ENCODE data around the gene ARNT2. TPM values are rescaled to one million over a fixed set of nuclear protein-coding genes. Genes with fewer than 3 reads are reported as not detected.

Gene ARNT2
- total and polyA plus RNA-seq, 3 experiments from 2014 or later, result 0.11 to 0.13 TPM; not detected in 1

- Mint-ChIP-seq H3K9me3 (peaks cover 8 to 17% (median 14%) of the 10 kb centered on the region in 5 donors), H3K36me3 (no peaks in the 10 kb centered on the region), H3K4me1 (no peaks in the 10 kb centered on the region), H3K4me3 (no peak overlapping the region), H3K27me3 (peaks cover 2 to 15% of the 10 kb centered on the region in 2 donors), H3K27ac (no peak overlapping the region)
- Histone ChIP-seq H3K4me1 (ENCODE audit: insufficient read depth, low read length) (no peaks in the 10 kb centered on the region), H3K36me3 (ENCODE audit: insufficient read depth, low read length) (no peaks in the 10 kb centered on the region), H3K9me3 (ENCODE audit: low read length) (no peaks in the 10 kb centered on the region), H3K27ac (ENCODE audit: low read depth, low read length) (no peak overlapping the region), H3K4me3 (ENCODE audit: low read length) (no peak overlapping the region), H3K27me3 (ENCODE audit: insufficient read depth, low read length, poor library complexity, severe bottlenecking) (no peaks in the 10 kb centered on the region)
- ChIA-PET POLR2A (no interaction called here), CTCF (no interaction called here)
- no peak for DNase-seq
These were observed 222.5 kb downstream of the ARNT2 start for GRCh38 chr15:80626643-80627120.

- Histone ChIP-seq H3K4me1 (ENCODE audit: insufficient read depth, low read length) (no peaks in the 10 kb centered on the region), H3K36me3 (ENCODE audit: insufficient read depth, low read length) (no peaks in the 10 kb centered on the region), H3K9me3 (ENCODE audit: low read length) (no peaks in the 10 kb centered on the region), H3K4me3 (ENCODE audit: low read length) (no peak overlapping the region), H3K27ac (ENCODE audit: low read depth, low read length) (no peak overlapping the region), H3K27me3 (ENCODE audit: insufficient read depth, low read length, poor library complexity, severe bottlenecking) (no peaks in the 10 kb centered on the region)
- Mint-ChIP-seq H3K27me3 (peaks cover 0 to 18% of the 10 kb centered on the region in 2 donors), H3K27ac (no peak overlapping the region), H3K9me3 (no peaks in the 10 kb centered on the region), H3K4me3 (no peak overlapping the region), H3K4me1 (no peaks in the 10 kb centered on the region), H3K36me3 (no peaks in the 10 kb centered on the region)
- no peak for DNase-seq
- ChIA-PET CTCF (interaction anchor here (1.0 kb wide), 1 partner anchor 8 kb away, joined by 3 read pairs; no protein-coding TSS in a partner anchor), POLR2A (no interaction called here)
These were observed 225.2 kb downstream of the ARNT2 start for GRCh38 chr15:80629355-80629754.

GRCh38 chr15:80630981-80631380 lies 226.8 kb downstream of the ARNT2 start:
- H3K36me3 Mint-ChIP-seq, result no peaks in the 10 kb centered on the region
- Histone ChIP-seq H3K36me3 (ENCODE audit: insufficient read depth, low read length) (no peaks in the 10 kb centered on the region), H3K9me3 (ENCODE audit: low read length) (no peaks in the 10 kb centered on the region), H3K27ac (ENCODE audit: low read depth, low read length) (no peak overlapping the region), H3K4me1 (ENCODE audit: insufficient read depth, low read length) (no peaks in the 10 kb centered on the region), H3K4me3 (ENCODE audit: low read length) (no peak overlapping the region), H3K27me3 (ENCODE audit: insufficient read depth, low read length, poor library complexity, severe bottlenecking) (no peaks in the 10 kb centered on the region)
- H3K27me3 Mint-ChIP-seq, result peaks cover 5 to 27% of the 10 kb centered on the region in 2 donors
- H3K4me1 Mint-ChIP-seq, result no peaks in the 10 kb centered on the region
- H3K9me3 Mint-ChIP-seq, result no peaks in the 10 kb centered on the region
- no peak overlapping the region for H3K27ac Mint-ChIP-seq
- POLR2A ChIA-PET, result no interaction called here
- CTCF ChIA-PET, result no interaction called here
- no peak overlapping the region for H3K4me3 Mint-ChIP-seq
- DNase-seq, result no peak

GRCh38 chr15:80633221-80633620 lies 229.0 kb downstream of the ARNT2 start:
- ChIA-PET POLR2A (no interaction called here), CTCF (no interaction called here)
- Histone ChIP-seq H3K27me3 (ENCODE audit: insufficient read depth, low read length, poor library complexity, severe bottlenecking) (no peaks in the 10 kb centered on the region), H3K36me3 (ENCODE audit: insufficient read depth, low read length) (no peaks in the 10 kb centered on the region), H3K9me3 (ENCODE audit: low read length) (no peaks in the 10 kb centered on the region), H3K4me1 (ENCODE audit: insufficient read depth, low read length) (no peaks in the 10 kb centered on the region), H3K4me3 (ENCODE audit: low read length) (no peak overlapping the region), H3K27ac (ENCODE audit: low read depth, low read length) (no peak overlapping the region)
- Mint-ChIP-seq H3K36me3 (no peaks in the 10 kb centered on the region), H3K27me3 (peaks cover 8 to 27% of the 10 kb centered on the region in 2 donors), H3K27ac (no peak overlapping the region), H3K4me1 (no peaks in the 10 kb centered on the region), H3K9me3 (no peaks in the 10 kb centered on the region), H3K4me3 (no peak overlapping the region)
- no peak for DNase-seq

- Histone ChIP-seq H3K4me3 (ENCODE audit: low read length) (no peak overlapping the region), H3K36me3 (ENCODE audit: insufficient read depth, low read length) (no peaks in the 10 kb centered on the region), H3K27ac (ENCODE audit: low read depth, low read length) (no peak overlapping the region), H3K27me3 (ENCODE audit: insufficient read depth, low read length, poor library complexity, severe bottlenecking) (no peaks in the 10 kb centered on the region), H3K9me3 (ENCODE audit: low read length) (no peaks in the 10 kb centered on the region), H3K4me1 (ENCODE audit: insufficient read depth, low read length) (no peaks in the 10 kb centered on the region)
- no peak overlapping the region for H3K4me3 Mint-ChIP-seq
- no peak overlapping the region for H3K27ac Mint-ChIP-seq
- DNase-seq, result no peak
- H3K4me1 Mint-ChIP-seq, result no peaks in the 10 kb centered on the region
- ChIA-PET POLR2A (no interaction called here), CTCF (no interaction called here)
- H3K27me3 Mint-ChIP-seq, result peaks cover 8 to 20% of the 10 kb centered on the region in 2 donors
- H3K36me3 Mint-ChIP-seq, result no peaks in the 10 kb centered on the region
- peaks cover 0 to 3% (median 0%) of the 10 kb centered on the region in 5 donors for H3K9me3 Mint-ChIP-seq
These were observed 231.8 kb downstream of the ARNT2 start for GRCh38 chr15:80635953-80636352.

GRCh38 chr15:80636675-80637074 lies 232.5 kb downstream of the ARNT2 start:
- Histone ChIP-seq H3K4me3 (ENCODE audit: low read length) (no peak overlapping the region), H3K27ac (ENCODE audit: low read depth, low read length) (no peak overlapping the region), H3K36me3 (ENCODE audit: insufficient read depth, low read length) (no peaks in the 10 kb centered on the region), H3K9me3 (ENCODE audit: low read length) (no peaks in the 10 kb centered on the region), H3K4me1 (ENCODE audit: insufficient read depth, low read length) (no peaks in the 10 kb centered on the region), H3K27me3 (ENCODE audit: insufficient read depth, low read length, poor library complexity, severe bottlenecking) (no peaks in the 10 kb centered on the region)
- Mint-ChIP-seq H3K27me3 (peaks cover 8 to 16% of the 10 kb centered on the region in 2 donors), H3K4me3 (no peak overlapping the region), H3K27ac (no peak overlapping the region), H3K36me3 (no peaks in the 10 kb centered on the region), H3K9me3 (peaks cover 0 to 3% (median 0%) of the 10 kb centered on the region in 5 donors), H3K4me1 (no peaks in the 10 kb centered on the region)
- ChIA-PET CTCF (no interaction called here), POLR2A (no interaction called here)
- DNase-seq, result no peak

GRCh38 chr15:80637747-80638146 lies 233.6 kb downstream of the ARNT2 start:
- no peak overlapping the region for H3K4me3 Mint-ChIP-seq
- POLR2A ChIA-PET, result no interaction called here
- H3K4me1 Mint-ChIP-seq, result no peaks in the 10 kb centered on the region
- H3K9me3 Mint-ChIP-seq, result peaks cover 0 to 3% (median 0%) of the 10 kb centered on the region in 5 donors
- no peaks in the 10 kb centered on the region for H3K36me3 Mint-ChIP-seq
- Histone ChIP-seq H3K4me3 (ENCODE audit: low read length) (no peak overlapping the region), H3K9me3 (ENCODE audit: low read length) (no peaks in the 10 kb centered on the region), H3K27me3 (ENCODE audit: insufficient read depth, low read length, poor library complexity, severe bottlenecking) (no peaks in the 10 kb centered on the region), H3K27ac (ENCODE audit: low read depth, low read length) (no peak overlapping the region), H3K36me3 (ENCODE audit: insufficient read depth, low read length) (no peaks in the 10 kb centered on the region), H3K4me1 (ENCODE audit: insufficient read depth, low read length) (no peaks in the 10 kb centered on the region)
- peaks cover 8 to 15% of the 10 kb centered on the region in 2 donors for H3K27me3 Mint-ChIP-seq
- DNase-seq, result no peak
- CTCF ChIA-PET, result no interaction called here
- H3K27ac Mint-ChIP-seq, result no peak overlapping the region

GRCh38 chr15:80638553-80639167 lies 234.5 kb downstream of the ARNT2 start:
- Histone ChIP-seq H3K4me3 (ENCODE audit: low read length) (no peak overlapping the region), H3K9me3 (ENCODE audit: low read length) (no peaks in the 10 kb centered on the region), H3K27me3 (ENCODE audit: insufficient read depth, low read length, poor library complexity, severe bottlenecking) (no peaks in the 10 kb centered on the region), H3K4me1 (ENCODE audit: insufficient read depth, low read length) (no peaks in the 10 kb centered on the region), H3K27ac (ENCODE audit: low read depth, low read length) (no peak overlapping the region), H3K36me3 (ENCODE audit: insufficient read depth, low read length) (no peaks in the 10 kb centered on the region)
- peaks cover 8 to 17% of the 10 kb centered on the region in 2 donors for H3K27me3 Mint-ChIP-seq
- DNase-seq, result no peak
- peaks cover 0 to 3% (median 0%) of the 10 kb centered on the region in 5 donors for H3K9me3 Mint-ChIP-seq
- H3K36me3 Mint-ChIP-seq, result no peaks in the 10 kb centered on the region
- no peak overlapping the region for H3K27ac Mint-ChIP-seq
- ChIA-PET POLR2A (no interaction called here), CTCF (no interaction called here)
- H3K4me3 Mint-ChIP-seq, result no peak overlapping the region
- H3K4me1 Mint-ChIP-seq, result no peaks in the 10 kb centered on the region
